Endothelial cell of umbilical vein (primary cell): Measurements from ENCODE around the gene ITGA3.

Experiments used
- CTCF ChIP-seq, 2 donors: IDR thresholded peaks; 1 replicate in 1 of 2; 2 replicates in 1 of 2; pipeline ENCODE4 v1.5.1; 2011; ENCODE audit warnings: low read length in 2 of 2, mild to moderate bottlenecking in 2 of 2, moderate library complexity in 2 of 2, control low read depth in 1 of 2, inconsistent platforms in 1 of 2, low read depth in 1 of 2; ENCODE audit not compliant: insufficient read depth in 1 of 2; ENCODE audit errors: extremely low read depth in 1 of 2
- EZH2 ChIP-seq: IDR thresholded peaks from 2 replicates; pipeline ENCODE4 v1.6.1; 2012; ENCODE audit warnings: borderline replicate concordance, low read depth, mild to moderate bottlenecking, moderate library complexity, low read length, inconsistent platforms; ENCODE audit not compliant: severe bottlenecking
- POLR2A ChIP-seq: IDR thresholded peaks from 2 replicates; pipeline ENCODE4 v1.6.1; 2012; ENCODE audit warnings: low read depth, mild to moderate bottlenecking, control low read depth, low read length
- POLR2AphosphoS5 ChIP-seq: IDR thresholded peaks from 2 replicates; pipeline ENCODE4 v1.6.1; 2012; ENCODE audit warnings: low read depth, mild to moderate bottlenecking, control low read depth, low read length, moderate library complexity; ENCODE audit not compliant: insufficient read depth
- TF ChIP-seq, protein P1 (sequence below): IDR thresholded peaks from 2 replicates; pipeline ENCODE4 v1.6.1; 2011; ENCODE audit not compliant: insufficient read depth, insufficient read length

GRCh38 chr17:50045154-50045553 lies 10.8 kb upstream of the ITGA3 start:
- TF ChIP-seq, protein P1, sequence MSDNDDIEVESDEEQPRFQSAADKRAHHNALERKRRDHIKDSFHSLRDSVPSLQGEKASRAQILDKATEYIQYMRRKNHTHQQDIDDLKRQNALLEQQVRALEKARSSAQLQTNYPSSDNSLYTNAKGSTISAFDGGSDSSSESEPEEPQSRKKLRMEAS = no peak
- no peak for TF ChIP-seq CTCF (IDR thresholded peaks at IDR 0.05; ENCODE audit: extremely low read depth in 1 of 2, insufficient read depth in 1 of 2, low read depth in 1 of 2, low read length in 2 of 2)
- TF ChIP-seq EZH2 = no peak
- TF ChIP-seq POLR2A = no peak
- TF ChIP-seq POLR2AphosphoS5 = no peak
